ENCODE measurements around the gene KMO.

KMO gene

GRCh38 chr1:241519308-241520079, 12.7 kb upstream of the KMO start, which contains the start of gene FH:
Gene FH, minus strand, starts transcription at chr1:241519755. Its CDS starts 33 bp downstream, at chr1:241519722.
- Histone ChIP-seq H3K27me3 (replicated peaks; ENCODE audit: control insufficient read depth, insufficient read depth, low read length) (peaks cover 9% of the 10 kb centered on the region), H3K4me1 (ENCODE audit: control insufficient read depth, insufficient read depth, low read length) (peaks cover 17% of the 10 kb centered on the region), H3K4me3 (ENCODE audit: low read length) (peak within 1 kb of the TSS; percentile 83), H3K9ac (ENCODE audit: low read length) (peak within 1 kb of the TSS; percentile 89), H3K9me3 (ENCODE audit: control insufficient read depth, low read length) (no peaks in the 10 kb centered on the region), H3K36me3 (ENCODE audit: control insufficient read depth, insufficient read depth, low read length, severe bottlenecking) (peaks cover 13% of the 10 kb centered on the region)
- DNase-seq (ENCODE audit: low read depth), result peak; percentile 99

GRCh38 chr1:241520080-241520465, 12.1 kb upstream of the KMO start:
- H3K4me1 ChIP-seq (ENCODE audit: control insufficient read depth, insufficient read depth, low read length), result peaks cover 17% of the 10 kb centered on the region
- peaks cover 7% of the 10 kb centered on the region for H3K36me3 ChIP-seq (ENCODE audit: control insufficient read depth, insufficient read depth, low read length, severe bottlenecking)
- no peaks in the 10 kb centered on the region for H3K9me3 ChIP-seq (ENCODE audit: control insufficient read depth, low read length)
- peak overlapping the region; percentile 89 for H3K9ac ChIP-seq (ENCODE audit: low read length)
- H3K4me3 ChIP-seq (ENCODE audit: low read length), result peak overlapping the region; percentile 83
- DNase-seq (ENCODE audit: low read depth), result no peak
- H3K27me3 ChIP-seq (replicated peaks; ENCODE audit: control insufficient read depth, insufficient read depth, low read length), result peaks cover 12% of the 10 kb centered on the region

- peaks cover 12% of the 10 kb centered on the region for H3K27me3 ChIP-seq (replicated peaks; ENCODE audit: control insufficient read depth, insufficient read depth, low read length)
- H3K9ac ChIP-seq (ENCODE audit: low read length), result no peak overlapping the region
- no peaks in the 10 kb centered on the region for H3K36me3 ChIP-seq (ENCODE audit: control insufficient read depth, insufficient read depth, low read length, severe bottlenecking)
- H3K4me3 ChIP-seq (ENCODE audit: low read length), result no peak overlapping the region
- no peaks in the 10 kb centered on the region for H3K9me3 ChIP-seq (ENCODE audit: control insufficient read depth, low read length)
- DNase-seq (ENCODE audit: low read depth), result no peak
- peaks cover 17% of the 10 kb centered on the region for H3K4me1 ChIP-seq (ENCODE audit: control insufficient read depth, insufficient read depth, low read length)
Measured at GRCh38 chr1:241521718-241522117, 10.5 kb upstream of the KMO start.

GRCh38 chr1:241525026-241525425, 7.2 kb upstream of the KMO start:
- peaks cover 12% of the 10 kb centered on the region for H3K27me3 ChIP-seq (replicated peaks; ENCODE audit: control insufficient read depth, insufficient read depth, low read length)
- peaks cover 5% of the 10 kb centered on the region for H3K4me1 ChIP-seq (ENCODE audit: control insufficient read depth, insufficient read depth, low read length)
- no peak for DNase-seq (ENCODE audit: low read depth)

DNA sequence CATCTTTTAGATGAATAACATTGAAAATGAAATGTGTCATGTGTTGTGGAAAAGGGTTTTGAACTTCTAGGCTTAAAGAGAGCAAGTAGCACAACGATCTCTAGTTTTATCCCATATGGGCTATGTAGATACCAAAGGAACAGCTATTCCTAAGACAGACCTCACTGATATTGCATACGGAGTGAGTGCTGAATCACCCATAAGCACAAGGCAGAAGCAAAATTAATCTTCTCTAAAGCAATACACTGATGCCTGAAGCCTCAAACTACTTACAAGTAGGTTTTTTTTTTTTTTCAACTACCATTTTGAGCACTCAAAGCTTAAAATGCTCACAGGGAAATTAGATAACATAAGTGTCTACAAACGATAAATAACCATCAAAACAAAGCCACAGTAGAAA, 5.0 kb upstream of the KMO start:
- H3K4me1 ChIP-seq (ENCODE audit: control insufficient read depth, insufficient read depth, low read length), result peaks cover under 1% of the 10 kb centered on the region
- peaks cover 12% of the 10 kb centered on the region for H3K27me3 ChIP-seq (replicated peaks; ENCODE audit: control insufficient read depth, insufficient read depth, low read length)
- H3K4me3 ChIP-seq (ENCODE audit: low read length), result no peak overlapping the region
- H3K9ac ChIP-seq (ENCODE audit: low read length), result no peak overlapping the region
- no peaks in the 10 kb centered on the region for H3K36me3 ChIP-seq (ENCODE audit: control insufficient read depth, insufficient read depth, low read length, severe bottlenecking)
- no peak for DNase-seq (ENCODE audit: low read depth)
- no peaks in the 10 kb centered on the region for H3K9me3 ChIP-seq (ENCODE audit: control insufficient read depth, low read length)

More at GRCh38 chr1:241525026-241525425, 7.2 kb upstream of the KMO start:
- H3K4me3 ChIP-seq (ENCODE audit: low read length), result no peak overlapping the region
- H3K9me3 ChIP-seq (ENCODE audit: control insufficient read depth, low read length), result no peaks in the 10 kb centered on the region
- H3K36me3 ChIP-seq (ENCODE audit: control insufficient read depth, insufficient read depth, low read length, severe bottlenecking), result no peaks in the 10 kb centered on the region
- H3K9ac ChIP-seq (ENCODE audit: low read length), result no peak overlapping the region

- peak overlapping the region; percentile 86 for H3K4me3 ChIP-seq (ENCODE audit: low read length)
- no peaks in the 10 kb centered on the region for H3K27me3 ChIP-seq (replicated peaks; ENCODE audit: control insufficient read depth, insufficient read depth, low read length)
- H3K9ac ChIP-seq (ENCODE audit: low read length), result peak overlapping the region; percentile 84
- no peaks in the 10 kb centered on the region for H3K36me3 ChIP-seq (ENCODE audit: control insufficient read depth, insufficient read depth, low read length, severe bottlenecking)
- DNase-seq (ENCODE audit: low read depth), result peak; percentile 92
- no peaks in the 10 kb centered on the region for H3K9me3 ChIP-seq (ENCODE audit: control insufficient read depth, low read length)
- peaks cover 3% of the 10 kb centered on the region for H3K4me1 ChIP-seq (ENCODE audit: control insufficient read depth, insufficient read depth, low read length)
Measured at GRCh38 chr1:241531195-241532161, 700 bp upstream of the KMO start.

DNA sequence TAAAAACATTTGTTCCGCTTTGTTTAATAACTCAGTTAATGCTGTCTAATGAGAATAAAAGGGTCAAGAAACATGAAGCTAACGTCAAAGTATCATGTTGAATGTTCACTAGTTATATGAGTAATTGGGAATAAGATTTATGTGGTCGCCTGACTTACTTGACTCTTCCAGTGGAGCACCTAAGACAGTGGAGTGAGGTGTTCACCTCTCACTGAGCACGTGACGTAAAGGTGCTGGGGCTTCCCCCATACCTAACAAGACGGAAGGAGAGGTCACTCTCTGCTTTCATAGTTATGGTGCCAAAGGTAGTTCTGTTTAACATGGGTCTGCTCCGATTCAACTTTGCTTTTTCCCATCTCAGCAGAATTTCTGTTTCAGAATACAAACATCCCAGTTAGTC, 686 bp downstream of the KMO start:
- H3K4me3 ChIP-seq (ENCODE audit: low read length), result no peak overlapping the region
- peaks cover 3% of the 10 kb centered on the region for H3K4me1 ChIP-seq (ENCODE audit: control insufficient read depth, insufficient read depth, low read length)
- H3K9me3 ChIP-seq (ENCODE audit: control insufficient read depth, low read length), result no peaks in the 10 kb centered on the region
- no peak for DNase-seq (ENCODE audit: low read depth)
- H3K36me3 ChIP-seq (ENCODE audit: control insufficient read depth, insufficient read depth, low read length, severe bottlenecking), result no peaks in the 10 kb centered on the region
- no peak overlapping the region for H3K9ac ChIP-seq (ENCODE audit: low read length)
- H3K27me3 ChIP-seq (replicated peaks; ENCODE audit: control insufficient read depth, insufficient read depth, low read length), result no peaks in the 10 kb centered on the region

DNA sequence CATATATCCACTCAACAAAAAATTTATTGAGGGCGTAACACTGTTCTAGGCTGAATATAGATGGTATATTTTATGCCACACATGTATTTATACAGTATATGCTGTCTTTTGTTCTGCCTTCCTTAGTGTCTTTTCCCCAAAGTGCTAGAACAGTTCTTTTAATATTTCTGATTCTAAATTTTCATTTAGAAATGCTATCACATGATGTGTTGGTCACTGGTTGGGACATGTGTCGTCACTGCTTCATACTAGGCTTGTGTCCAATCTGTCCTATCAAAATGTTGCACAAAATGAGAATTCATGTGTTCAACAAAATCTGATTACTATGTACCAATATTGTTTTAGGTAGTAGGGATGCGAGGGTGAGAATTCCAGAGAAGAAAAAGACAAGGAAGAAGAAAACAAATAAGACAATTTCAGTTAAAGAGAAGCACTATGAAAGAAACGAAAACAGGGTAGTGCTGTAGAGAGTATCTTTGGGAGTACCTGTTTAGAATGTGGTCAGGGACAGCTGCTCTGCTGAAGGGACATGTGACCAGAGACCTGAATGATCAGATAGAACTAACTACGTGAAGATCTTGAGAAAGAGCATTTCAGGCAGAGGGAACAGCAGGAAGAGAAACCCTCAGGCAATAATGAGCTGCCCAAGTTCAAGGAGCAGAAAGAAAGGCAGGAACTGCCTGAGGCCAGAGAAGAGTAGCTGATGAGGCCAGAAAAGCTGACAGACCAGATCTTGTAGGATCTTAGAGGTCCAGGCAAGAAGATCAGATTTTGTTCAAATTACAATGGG, 1.3 kb downstream of the KMO start:
- Histone ChIP-seq H3K9me3 (ENCODE audit: control insufficient read depth, low read length) (no peaks in the 10 kb centered on the region), H3K4me3 (ENCODE audit: low read length) (no peak overlapping the region), H3K36me3 (ENCODE audit: control insufficient read depth, insufficient read depth, low read length, severe bottlenecking) (no peaks in the 10 kb centered on the region), H3K9ac (ENCODE audit: low read length) (no peak overlapping the region), H3K4me1 (ENCODE audit: control insufficient read depth, insufficient read depth, low read length) (peaks cover 3% of the 10 kb centered on the region), H3K27me3 (replicated peaks; ENCODE audit: control insufficient read depth, insufficient read depth, low read length) (no peaks in the 10 kb centered on the region)
- peak; percentile 8 for DNase-seq (ENCODE audit: low read depth)

DNA sequence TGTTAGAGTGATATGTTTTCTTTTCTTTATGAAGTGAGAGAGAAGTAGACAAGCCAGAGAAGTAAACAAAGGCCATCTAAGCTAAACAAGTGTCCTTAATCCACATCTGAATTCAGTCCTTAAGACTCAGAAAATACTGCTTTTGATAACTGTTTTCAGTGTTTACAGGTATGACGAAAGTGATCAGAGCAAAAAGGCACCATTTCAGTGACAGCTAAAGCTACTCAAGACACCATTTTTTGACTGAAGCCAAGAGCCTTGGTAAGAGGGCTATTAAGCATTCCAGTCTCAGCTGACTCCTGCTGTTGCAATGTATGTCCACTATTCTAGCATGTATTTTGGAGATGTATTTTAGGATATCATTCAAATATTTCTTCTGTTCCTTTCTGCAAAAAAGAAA, 4.1 kb downstream of the KMO start:
- Histone ChIP-seq H3K36me3 (ENCODE audit: control insufficient read depth, insufficient read depth, low read length, severe bottlenecking) (no peaks in the 10 kb centered on the region), H3K4me3 (ENCODE audit: low read length) (no peak overlapping the region), H3K9me3 (ENCODE audit: control insufficient read depth, low read length) (no peaks in the 10 kb centered on the region), H3K9ac (ENCODE audit: low read length) (no peak overlapping the region), H3K4me1 (ENCODE audit: control insufficient read depth, insufficient read depth, low read length) (peaks cover 3% of the 10 kb centered on the region), H3K27me3 (replicated peaks; ENCODE audit: control insufficient read depth, insufficient read depth, low read length) (peaks cover 3% of the 10 kb centered on the region)
- DNase-seq (ENCODE audit: low read depth), result peak; percentile 11

DNA sequence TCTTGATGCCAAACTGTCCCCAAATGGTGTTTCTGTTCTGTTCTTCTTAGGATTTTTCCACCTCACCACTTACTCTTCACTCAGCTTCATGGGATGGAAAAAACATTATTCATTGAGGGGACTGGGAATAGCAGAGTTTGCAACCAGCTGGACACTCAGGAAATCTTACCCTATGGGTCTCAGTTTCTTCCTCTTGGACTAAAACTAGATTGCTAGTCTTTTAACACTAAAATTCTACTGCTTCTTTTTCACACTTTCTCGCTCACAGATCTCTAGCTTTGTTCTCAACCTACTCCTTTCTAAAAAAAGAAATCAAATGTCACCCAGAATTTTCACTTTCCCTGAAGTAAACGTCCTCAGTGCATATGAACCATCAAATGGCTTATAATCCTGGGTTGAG, 4.8 kb downstream of the KMO start:
- H3K36me3 ChIP-seq (ENCODE audit: control insufficient read depth, insufficient read depth, low read length, severe bottlenecking), result no peaks in the 10 kb centered on the region
- H3K4me1 ChIP-seq (ENCODE audit: control insufficient read depth, insufficient read depth, low read length), result peaks cover 3% of the 10 kb centered on the region
- no peak overlapping the region for H3K9ac ChIP-seq (ENCODE audit: low read length)
- no peak for DNase-seq (ENCODE audit: low read depth)
- no peak overlapping the region for H3K4me3 ChIP-seq (ENCODE audit: low read length)
- peaks cover 4% of the 10 kb centered on the region for H3K27me3 ChIP-seq (replicated peaks; ENCODE audit: control insufficient read depth, insufficient read depth, low read length)
- H3K9me3 ChIP-seq (ENCODE audit: control insufficient read depth, low read length), result no peaks in the 10 kb centered on the region
